H1 (cell line): ENCODE results near the gene NEK3.

Experiments used
- CEBPB ChIP-seq: IDR thresholded peaks from 2 replicates; pipeline ENCODE4 v1.6.1; 2012; ENCODE audit warnings: low read depth, low read length
- E2F6 ChIP-seq: IDR thresholded peaks from 2 replicates; pipeline ENCODE4 v1.6.1; 2012; ENCODE audit warnings: inconsistent platforms
- EP300 ChIP-seq, 2 experiments: IDR thresholded peaks; 1 replicate in 1 of 2; 2 replicates in 1 of 2; pipeline ENCODE4 v1.6.1; 2011 to 2012; ENCODE audit warnings: low read depth in 2 of 2, low read length in 2 of 2, mild to moderate bottlenecking in 2 of 2, borderline replicate concordance in 1 of 2, inconsistent platforms in 1 of 2, moderate library complexity in 1 of 2
- GTF2F1 ChIP-seq: IDR thresholded peaks from 2 replicates; pipeline ENCODE4 v1.6.1; 2012; ENCODE audit warnings: low read depth, low read length, improper control_type of control experiment, borderline replicate concordance
- KDM5A ChIP-seq: fragments of 200-600 bp; IDR thresholded peaks from 2 replicates; pipeline ENCODE4 v1.7.1; 2012; ENCODE audit warnings: mild to moderate bottlenecking, low read length, inconsistent platforms, mixed read lengths
- RAD21 ChIP-seq, 2 experiments: IDR thresholded peaks in 1 of 2; conservative IDR thresholded peaks in 1 of 2; 2 replicates each; pipeline ENCODE4 v1.6.1; 2011; ENCODE audit warnings: low read depth in 2 of 2, low read length in 2 of 2, improper control_type of control experiment in 1 of 2, inconsistent platforms in 1 of 2, mild to moderate bottlenecking in 1 of 2, moderate library complexity in 1 of 2
- SP1 ChIP-seq: IDR thresholded peaks from 2 replicates; pipeline ENCODE4 v1.6.1; 2011; ENCODE audit warnings: low read depth, low read length
- SRF ChIP-seq: IDR thresholded peaks from 2 replicates; pipeline ENCODE4 v1.6.1; 2011; ENCODE audit warnings: mild to moderate bottlenecking, low read depth, low read length, moderate library complexity
- ZNF274 ChIP-seq: IDR thresholded peaks from 2 replicates; pipeline ENCODE4 v1.7.0; 2012; ENCODE audit warnings: low read length, borderline replicate concordance; ENCODE audit errors: extremely low read depth
- TF ChIP-seq, protein P1 (sequence below), 3 experiments: IDR thresholded peaks; 1 replicate in 2 of 3; 2 replicates in 1 of 3; pipeline versions ENCODE4 v1.5.1 to v1.6.1; 2011; ENCODE audit warnings: low read length in 3 of 3, mild to moderate bottlenecking in 3 of 3, inconsistent platforms in 2 of 3, low read depth in 1 of 3, moderate library complexity in 1 of 3; ENCODE audit not compliant: insufficient read depth in 1 of 3; ENCODE audit errors: control extremely low read depth in 1 of 3

DNA sequence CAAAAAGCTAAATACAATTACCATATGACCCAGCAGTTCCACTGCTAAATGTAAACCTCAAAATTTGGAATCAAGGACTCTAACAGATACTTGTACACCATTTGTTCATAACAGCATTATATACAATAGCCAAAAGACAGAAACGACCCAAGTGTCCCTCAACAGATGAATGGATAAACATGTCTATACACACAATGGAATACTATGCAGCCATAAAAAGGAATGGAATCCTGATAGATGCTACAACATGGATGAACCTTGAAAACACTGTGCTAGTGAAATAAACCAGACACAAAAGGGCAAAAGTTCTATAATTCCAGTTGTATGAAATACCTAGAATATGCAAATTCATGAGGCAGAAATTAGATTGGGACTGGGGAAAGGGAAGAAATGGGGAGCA lies 12.2 kb downstream of the NEK3 start:
- no peak for TF ChIP-seq SRF
- no peak for TF ChIP-seq KDM5A
- TF ChIP-seq, protein P1, sequence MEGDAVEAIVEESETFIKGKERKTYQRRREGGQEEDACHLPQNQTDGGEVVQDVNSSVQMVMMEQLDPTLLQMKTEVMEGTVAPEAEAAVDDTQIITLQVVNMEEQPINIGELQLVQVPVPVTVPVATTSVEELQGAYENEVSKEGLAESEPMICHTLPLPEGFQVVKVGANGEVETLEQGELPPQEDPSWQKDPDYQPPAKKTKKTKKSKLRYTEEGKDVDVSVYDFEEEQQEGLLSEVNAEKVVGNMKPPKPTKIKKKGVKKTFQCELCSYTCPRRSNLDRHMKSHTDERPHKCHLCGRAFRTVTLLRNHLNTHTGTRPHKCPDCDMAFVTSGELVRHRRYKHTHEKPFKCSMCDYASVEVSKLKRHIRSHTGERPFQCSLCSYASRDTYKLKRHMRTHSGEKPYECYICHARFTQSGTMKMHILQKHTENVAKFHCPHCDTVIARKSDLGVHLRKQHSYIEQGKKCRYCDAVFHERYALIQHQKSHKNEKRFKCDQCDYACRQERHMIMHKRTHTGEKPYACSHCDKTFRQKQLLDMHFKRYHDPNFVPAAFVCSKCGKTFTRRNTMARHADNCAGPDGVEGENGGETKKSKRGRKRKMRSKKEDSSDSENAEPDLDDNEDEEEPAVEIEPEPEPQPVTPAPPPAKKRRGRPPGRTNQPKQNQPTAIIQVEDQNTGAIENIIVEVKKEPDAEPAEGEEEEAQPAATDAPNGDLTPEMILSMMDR (IDR thresholded peaks at IDR 0.05; ENCODE audit: control extremely low read depth in 1 of 3, insufficient read depth in 1 of 3, low read depth in 1 of 3, low read length in 3 of 3) = no peak
- no peak for TF ChIP-seq EP300 (IDR thresholded peaks at IDR 0.05; ENCODE audit: borderline replicate concordance in 1 of 2, low read depth in 2 of 2, low read length in 2 of 2)
- TF ChIP-seq ZNF274 = no peak
- no peak for TF ChIP-seq E2F6
- TF ChIP-seq SP1 = no peak
- TF ChIP-seq GTF2F1 = no peak
- TF ChIP-seq RAD21 (IDR thresholded peaks at IDR 0.05 in 1 of 2, conservative IDR thresholded peaks at IDR 0.05 in 1 of 2; ENCODE audit: low read depth in 2 of 2, low read length in 2 of 2) = no peak
- TF ChIP-seq CEBPB = no peak
